Measurements from ENCODE around the gene ANK3.

Gene ANK3

GRCh38 chr10:60082744-60083344, 306.8 kb downstream of the ANK3 start:
- DNase-seq (ENCODE audit: extremely low read depth, low read depth) = no peak
- TF ChIP-seq CTCF (IDR thresholded peaks at IDR 0.05; ENCODE audit: low read depth, low read length) = no peak

- TF ChIP-seq CTCF (IDR thresholded peaks at IDR 0.05; ENCODE audit: low read depth, low read length) = no peak
- DNase-seq (ENCODE audit: extremely low read depth, low read depth) = no peak
Observed at GRCh38 chr10:60082341-60082740, 307.3 kb downstream of the ANK3 start.

GRCh38 chr10:60073781-60074656, 315.7 kb downstream of the ANK3 start:
- no peak for TF ChIP-seq CTCF (IDR thresholded peaks at IDR 0.05; ENCODE audit: low read depth, low read length)
- DNase-seq (ENCODE audit: extremely low read depth, low read depth) = no peak

GRCh38 chr10:60073397-60073780, 316.3 kb downstream of the ANK3 start:
- DNase-seq (ENCODE audit: extremely low read depth, low read depth) = no peak
- no peak for TF ChIP-seq CTCF (IDR thresholded peaks at IDR 0.05; ENCODE audit: low read depth, low read length)

- no peak for TF ChIP-seq CTCF (IDR thresholded peaks at IDR 0.05; ENCODE audit: low read depth, low read length)
- no peak for DNase-seq (ENCODE audit: extremely low read depth, low read depth)
Observed at GRCh38 chr10:60069311-60069710, 320.4 kb downstream of the ANK3 start.

- DNase-seq (ENCODE audit: extremely low read depth, low read depth) = no peak
Observed at GRCh38 chr10:60050366-60050765, 339.3 kb downstream of the ANK3 start.

More at GRCh38 chr10:60050366-60050765, 339.3 kb downstream of the ANK3 start:
- TF ChIP-seq CTCF (IDR thresholded peaks at IDR 0.05; ENCODE audit: low read depth, low read length) = no peak
